ENCODE data around the gene COQ2. TPM values are rescaled to one million over a fixed set of nuclear protein-coding genes. Genes with fewer than 3 reads are reported as not detected.

The COQ2 gene
- total RNA-seq, 1 experiment from 2014 or later, result 23.8 TPM

- Histone ChIP-seq H4K20me1 (ENCODE audit: low read length) (no peaks in the 10 kb centered on the region), H3K9me2 (replicated peaks; ENCODE audit: low read length) (no peaks in the 10 kb centered on the region), H3K27ac (ENCODE audit: low read length) (no peak overlapping the region), H2AFZ (ENCODE audit: low read length) (no peak overlapping the region), H3K4me2 (ENCODE audit: low read length) (no peak overlapping the region), H3K4me3 (ENCODE audit: low read length) (no peak overlapping the region), H3K9me3 (ENCODE audit: low read length) (no peaks in the 10 kb centered on the region), H3K36me3 (ENCODE audit: low read depth, low read length) (0 out of 2 replicates have a peak, but pooled peaks cover 2% of the 10 kb centered on the region), H3K4me1 (ENCODE audit: insufficient read depth, low read length) (peaks cover 26% of the 10 kb centered on the region), H3K9ac (ENCODE audit: low read length) (no peak overlapping the region), H3F3A (ENCODE audit: low read length, unreplicated experiment) (no peaks in the 10 kb centered on the region), H3K27me3 (ENCODE audit: low read length) (no peaks in the 10 kb centered on the region), H3K79me2 (ENCODE audit: low read length) (no peaks in the 10 kb centered on the region)
- BruUV-seq (replicated peaks), result no TSS peak
- no peak for TF ChIP-seq EZH2phosphoT487 (IDR thresholded peaks at IDR 0.05; ENCODE audit: borderline replicate concordance, low read length)
- no peak for TF ChIP-seq EZH2 (IDR thresholded peaks at IDR 0.05; ENCODE audit: low read length, unreplicated experiment)
- TF ChIP-seq, protein P1, sequence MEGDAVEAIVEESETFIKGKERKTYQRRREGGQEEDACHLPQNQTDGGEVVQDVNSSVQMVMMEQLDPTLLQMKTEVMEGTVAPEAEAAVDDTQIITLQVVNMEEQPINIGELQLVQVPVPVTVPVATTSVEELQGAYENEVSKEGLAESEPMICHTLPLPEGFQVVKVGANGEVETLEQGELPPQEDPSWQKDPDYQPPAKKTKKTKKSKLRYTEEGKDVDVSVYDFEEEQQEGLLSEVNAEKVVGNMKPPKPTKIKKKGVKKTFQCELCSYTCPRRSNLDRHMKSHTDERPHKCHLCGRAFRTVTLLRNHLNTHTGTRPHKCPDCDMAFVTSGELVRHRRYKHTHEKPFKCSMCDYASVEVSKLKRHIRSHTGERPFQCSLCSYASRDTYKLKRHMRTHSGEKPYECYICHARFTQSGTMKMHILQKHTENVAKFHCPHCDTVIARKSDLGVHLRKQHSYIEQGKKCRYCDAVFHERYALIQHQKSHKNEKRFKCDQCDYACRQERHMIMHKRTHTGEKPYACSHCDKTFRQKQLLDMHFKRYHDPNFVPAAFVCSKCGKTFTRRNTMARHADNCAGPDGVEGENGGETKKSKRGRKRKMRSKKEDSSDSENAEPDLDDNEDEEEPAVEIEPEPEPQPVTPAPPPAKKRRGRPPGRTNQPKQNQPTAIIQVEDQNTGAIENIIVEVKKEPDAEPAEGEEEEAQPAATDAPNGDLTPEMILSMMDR (conservative IDR thresholded peaks at IDR 0.05; ENCODE audit: low read depth, low read length), result no peak
- ChIA-PET POLR2A (ENCODE audit: unreplicated experiment) (no interaction called here), CTCF (no interaction called here)
- intact Hi-C loops (cut with micrococcal nuclease), result no loop called here
- DNase-seq, result no peak
- no peak for ATAC-seq
Observed at GRCh38 chr4:83259586-83259985, 25.0 kb downstream of the COQ2 start.

DNA sequence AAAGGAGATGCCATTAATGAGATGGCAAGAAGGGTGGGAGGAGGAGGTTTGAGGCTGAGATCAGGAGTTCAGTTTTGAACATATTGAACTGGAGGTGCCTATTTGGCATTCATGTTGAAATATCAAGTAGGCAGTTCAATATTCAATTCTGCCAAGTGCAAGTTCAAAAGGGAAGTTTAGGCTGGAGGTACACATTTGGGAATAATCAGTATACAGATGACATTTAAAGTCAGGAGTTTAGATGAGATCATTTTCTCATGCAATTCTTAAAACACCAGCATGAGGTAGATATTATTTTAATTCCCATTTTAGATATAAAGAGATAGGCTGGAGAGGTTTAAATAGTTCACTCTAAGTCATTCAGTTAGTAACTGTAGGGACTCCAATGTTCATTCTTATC lies 26.1 kb downstream of the COQ2 start:
- H3K9ac ChIP-seq (ENCODE audit: low read length), result no peak overlapping the region
- H4K20me1 ChIP-seq (ENCODE audit: low read length), result no peaks in the 10 kb centered on the region
- CTCF ChIA-PET, result no interaction called here
- intact Hi-C loops (cut with micrococcal nuclease), result no loop called here
- H3K4me2 ChIP-seq (ENCODE audit: low read length), result no peak overlapping the region
- 0 out of 2 replicates have a peak, but pooled peaks cover 2% of the 10 kb centered on the region for H3K36me3 ChIP-seq (ENCODE audit: low read depth, low read length)
- BruUV-seq (replicated peaks), result no TSS peak
- H3K79me2 ChIP-seq (ENCODE audit: low read length), result no peaks in the 10 kb centered on the region
- no peaks in the 10 kb centered on the region for H3F3A ChIP-seq (ENCODE audit: low read length, unreplicated experiment)
- TF ChIP-seq EZH2 (IDR thresholded peaks at IDR 0.05; ENCODE audit: low read length, unreplicated experiment), result no peak
- TF ChIP-seq, protein P1 (conservative IDR thresholded peaks at IDR 0.05; ENCODE audit: low read depth, low read length), result no peak
- no peak for TF ChIP-seq EZH2phosphoT487 (IDR thresholded peaks at IDR 0.05; ENCODE audit: borderline replicate concordance, low read length)
- ATAC-seq (no peak), DNase-seq (no peak)
- POLR2A ChIA-PET (ENCODE audit: unreplicated experiment), result no interaction called here
- H3K9me2 ChIP-seq (replicated peaks; ENCODE audit: low read length), result no peaks in the 10 kb centered on the region
- H2AFZ ChIP-seq (ENCODE audit: low read length), result no peak overlapping the region
- peaks cover 26% of the 10 kb centered on the region for H3K4me1 ChIP-seq (ENCODE audit: insufficient read depth, low read length)
- no peak overlapping the region for H3K4me3 ChIP-seq (ENCODE audit: low read length)
- H3K27me3 ChIP-seq (ENCODE audit: low read length), result no peaks in the 10 kb centered on the region
- no peaks in the 10 kb centered on the region for H3K9me3 ChIP-seq (ENCODE audit: low read length)
- H3K27ac ChIP-seq (ENCODE audit: low read length), result no peak overlapping the region

DNA sequence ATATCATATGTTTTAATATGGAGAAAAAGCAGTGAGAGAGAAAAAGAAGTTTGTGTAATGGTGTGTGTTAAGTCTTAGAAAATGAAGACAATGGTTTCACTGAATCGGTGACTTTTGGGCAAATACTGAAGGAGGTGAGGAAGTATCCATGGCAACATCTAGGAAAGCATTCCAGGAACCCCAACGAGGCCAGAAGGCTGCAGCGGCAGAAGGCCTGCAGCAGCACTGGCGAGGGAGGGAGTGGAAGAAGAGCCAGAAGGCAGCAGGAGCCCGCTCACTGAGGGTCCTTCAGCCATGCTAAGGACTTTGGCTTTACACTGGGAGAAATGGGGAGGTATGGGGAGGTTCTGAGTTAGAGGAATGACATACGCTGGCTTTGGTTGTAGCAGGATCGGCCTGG lies 26.8 kb downstream of the COQ2 start:
- TF ChIP-seq, protein P1 (conservative IDR thresholded peaks at IDR 0.05; ENCODE audit: low read depth, low read length), result no peak
- TF ChIP-seq EZH2phosphoT487 (IDR thresholded peaks at IDR 0.05; ENCODE audit: borderline replicate concordance, low read length) (no peak), EZH2 (IDR thresholded peaks at IDR 0.05; ENCODE audit: low read length, unreplicated experiment) (no peak)
- no peak overlapping the region for H3K9ac ChIP-seq (ENCODE audit: low read length)
- no peak overlapping the region for H3K4me2 ChIP-seq (ENCODE audit: low read length)
- BruUV-seq (replicated peaks), result no TSS peak
- ChIA-PET CTCF (no interaction called here), POLR2A (ENCODE audit: unreplicated experiment) (no interaction called here)
- no peak overlapping the region for H2AFZ ChIP-seq (ENCODE audit: low read length)
- H3F3A ChIP-seq (ENCODE audit: low read length, unreplicated experiment), result no peaks in the 10 kb centered on the region
- H3K27me3 ChIP-seq (ENCODE audit: low read length), result no peaks in the 10 kb centered on the region
- peaks cover 26% of the 10 kb centered on the region for H3K4me1 ChIP-seq (ENCODE audit: insufficient read depth, low read length)
- no peaks in the 10 kb centered on the region for H4K20me1 ChIP-seq (ENCODE audit: low read length)
- intact Hi-C loops (cut with micrococcal nuclease), result loop anchor here (1.0 kb wide), 1 partner anchor 51 kb away; no protein-coding TSS in a partner anchor
- ATAC-seq, result no peak
- DNase-seq, result no peak
- peaks cover 4% of the 10 kb centered on the region; the same call in 1 of the 2 replicates for H3K36me3 ChIP-seq (ENCODE audit: low read depth, low read length)
- no peaks in the 10 kb centered on the region for H3K9me2 ChIP-seq (replicated peaks; ENCODE audit: low read length)
- no peaks in the 10 kb centered on the region for H3K9me3 ChIP-seq (ENCODE audit: low read length)
- no peaks in the 10 kb centered on the region for H3K79me2 ChIP-seq (ENCODE audit: low read length)
- H3K4me3 ChIP-seq (ENCODE audit: low read length), result no peak overlapping the region
- peak overlapping the region; percentile 73; the same call in 1 of the 2 replicates for H3K27ac ChIP-seq (ENCODE audit: low read length)
